HEK293 (cell line): ENCODE measurements around the gene RPUSD1.

Experiments used
- CTCF ChIA-PET: fragments of 350-600 bp; formaldehyde crosslinking; extraction: SDS; loops from one replicate; lab custom pipeline; 2021; ENCODE audit warnings: antibody characterized with exemption; lab: Yijun Ruan, JAX
- POLR2A ChIA-PET: fragments of 300-600 bp; formaldehyde crosslinking; extraction: SDS; loops from one replicate; lab custom pipeline; 2020; ENCODE audit warnings: antibody characterized with exemption, inconsistent platforms; lab: Yijun Ruan, JAX
- H3K27ac ChIP-seq: fragments of 200-500 bp; sonication (Bioruptor generic); 2 replicates; pipeline ENCODE4 v1.5.1; 2014; ENCODE audit warnings: low read depth, low read length, control low read depth, inconsistent platforms; ENCODE audit errors: extremely low read depth
- H3K36me3 ChIP-seq, 2 experiments: fragments of 200-500 bp in 1 of 2; sonication (Bioruptor generic) in 1 of 2; 1 replicate in 1 of 2; 2 replicates in 1 of 2; pipeline ENCODE4 v1.5.1; 2014 to 2017; ENCODE audit warnings: inconsistent platforms in 2 of 2, low read length in 2 of 2; ENCODE audit not compliant: control insufficient read depth in 2 of 2, insufficient read depth in 1 of 2
- H3K4me1 ChIP-seq: fragments of 200-500 bp; sonication (Bioruptor generic); 2 replicates; pipeline ENCODE4 v1.5.1; 2014; ENCODE audit warnings: mild to moderate bottlenecking, low read length, inconsistent platforms; ENCODE audit not compliant: control insufficient read depth, insufficient read depth
- H3K4me3 ChIP-seq: 2 replicates; pipeline ENCODE4 v1.5.1; 2011; ENCODE audit warnings: low read depth, mild to moderate bottlenecking, control low read depth, low read length, moderate library complexity
- H3K9me3 ChIP-seq: fragments of 200-500 bp; sonication (Bioruptor generic); 2 replicates; pipeline ENCODE4 v1.5.1; 2014; ENCODE audit warnings: low read depth, low read length, inconsistent platforms; ENCODE audit not compliant: control insufficient read depth, insufficient read depth
- FEZF1 ChIP-seq: fragments of 450-650 bp; formaldehyde crosslinking; IDR thresholded peaks from 2 replicates; pipeline ENCODE4 v1.5.1; 2016; ENCODE audit warnings: missing biosample characterization, missing genetic modification characterization
- GLI2 ChIP-seq: fragments of 450-650 bp; formaldehyde crosslinking; IDR thresholded peaks from 2 replicates; pipeline ENCODE4; 2017; ENCODE audit warnings: missing biosample characterization, missing genetic modification characterization, low read depth, borderline replicate concordance
- GLIS2 ChIP-seq: fragments of 450-650 bp; formaldehyde crosslinking; IDR thresholded peaks from 2 replicates; pipeline ENCODE4 v1.5.1; 2016; ENCODE audit warnings: missing biosample characterization, missing genetic modification characterization
- IKZF3 ChIP-seq: fragments of 450-650 bp; IDR thresholded peaks from 2 replicates; pipeline ENCODE4 v1.5.0; 2018; ENCODE audit warnings: missing biosample characterization, mild to moderate bottlenecking, missing genetic modification characterization, moderate library complexity
- KLF1 ChIP-seq: fragments of 450-650 bp; formaldehyde crosslinking; IDR thresholded peaks from 2 replicates; pipeline ENCODE4 v1.5.1; 2016; ENCODE audit warnings: missing biosample characterization, missing genetic modification characterization
- MZF1 ChIP-seq: fragments of 450-650 bp; formaldehyde crosslinking; IDR thresholded peaks from 2 replicates; pipeline ENCODE4 v1.5.1; 2017; ENCODE audit warnings: missing biosample characterization, missing genetic modification characterization, borderline replicate concordance
- TCF7L2 ChIP-seq: IDR thresholded peaks from 2 replicates; pipeline ENCODE4 v1.6.1; 2011; ENCODE audit warnings: low read depth, mild to moderate bottlenecking, inconsistent platforms, low read length, moderate library complexity, borderline replicate concordance
- ZFP41 ChIP-seq: fragments of 450-650 bp; formaldehyde crosslinking; IDR thresholded peaks from 2 replicates; pipeline ENCODE4 v1.5.1; 2016; ENCODE audit warnings: missing biosample characterization, missing genetic modification characterization, borderline replicate concordance
- ZNF132 ChIP-seq: fragments of 450-650 bp; formaldehyde crosslinking; IDR thresholded peaks from 2 replicates; pipeline ENCODE4 v1.5.1; 2017; ENCODE audit warnings: missing biosample characterization, missing genetic modification characterization, borderline replicate concordance
- ZNF146 ChIP-seq: fragments of 450-650 bp; formaldehyde crosslinking; IDR thresholded peaks from 2 replicates; pipeline ENCODE4 v1.5.1; 2016; ENCODE audit warnings: missing biosample characterization, missing genetic modification characterization
- ZNF416 ChIP-seq: fragments of 450-650 bp; formaldehyde crosslinking; IDR thresholded peaks from 2 replicates; pipeline ENCODE4 v1.5.1; 2016; ENCODE audit warnings: missing biosample characterization, missing genetic modification characterization
- ZNF48 ChIP-seq: fragments of 450-650 bp; formaldehyde crosslinking; IDR thresholded peaks from 2 replicates; pipeline ENCODE4 v1.5.1; 2016; ENCODE audit warnings: missing biosample characterization, missing genetic modification characterization
- ZNF510 ChIP-seq: fragments of 450-650 bp; formaldehyde crosslinking; IDR thresholded peaks from 2 replicates; pipeline ENCODE4 v1.5.1; 2018; ENCODE audit warnings: mild to moderate bottlenecking, missing genetic modification characterization, missing biosample characterization; ENCODE audit not compliant: insufficient replicate concordance
- ZNF560 ChIP-seq: fragments of 450-650 bp; formaldehyde crosslinking; IDR thresholded peaks from 2 replicates; pipeline ENCODE4 v1.5.1; 2017; ENCODE audit warnings: missing biosample characterization, missing genetic modification characterization, borderline replicate concordance
- TF ChIP-seq, protein P1 (sequence below): fragments of 450-650 bp; formaldehyde crosslinking; IDR thresholded peaks from 2 replicates; pipeline ENCODE4 v1.5.1; 2016; ENCODE audit warnings: missing biosample characterization, missing genetic modification characterization, low read depth
- TF ChIP-seq, protein P2 (sequence below): fragments of 450-650 bp; IDR thresholded peaks from 2 replicates; pipeline ENCODE4 v1.5.1; 2018; ENCODE audit warnings: missing biosample characterization, missing genetic modification characterization
- TF ChIP-seq, protein P3 (sequence below): fragments of 450-650 bp; IDR thresholded peaks from 2 replicates; pipeline ENCODE4 v1.5.1; 2018; ENCODE audit warnings: missing biosample characterization, mild to moderate bottlenecking, missing genetic modification characterization
- TF ChIP-seq, protein P4 (sequence below): fragments of 450-650 bp; formaldehyde crosslinking; conservative IDR thresholded peaks from 2 replicates; pipeline ENCODE4 v1.5.1; 2016; ENCODE audit warnings: low read depth, missing biosample characterization, missing genetic modification characterization
- TF ChIP-seq, protein P5 (sequence below): fragments of 450-650 bp; formaldehyde crosslinking; IDR thresholded peaks from 2 replicates; pipeline ENCODE4 v1.5.1; 2016; ENCODE audit warnings: missing biosample characterization, missing genetic modification characterization
- TF ChIP-seq, protein P6 (sequence below): sonication (generic); formaldehyde crosslinking; IDR thresholded peaks from 2 replicates; pipeline ENCODE4 v1.8.1; 2022; ENCODE audit warnings: mild to moderate bottlenecking, moderate library complexity, missing genetic modification reagents

Gene RPUSD1

DNA sequence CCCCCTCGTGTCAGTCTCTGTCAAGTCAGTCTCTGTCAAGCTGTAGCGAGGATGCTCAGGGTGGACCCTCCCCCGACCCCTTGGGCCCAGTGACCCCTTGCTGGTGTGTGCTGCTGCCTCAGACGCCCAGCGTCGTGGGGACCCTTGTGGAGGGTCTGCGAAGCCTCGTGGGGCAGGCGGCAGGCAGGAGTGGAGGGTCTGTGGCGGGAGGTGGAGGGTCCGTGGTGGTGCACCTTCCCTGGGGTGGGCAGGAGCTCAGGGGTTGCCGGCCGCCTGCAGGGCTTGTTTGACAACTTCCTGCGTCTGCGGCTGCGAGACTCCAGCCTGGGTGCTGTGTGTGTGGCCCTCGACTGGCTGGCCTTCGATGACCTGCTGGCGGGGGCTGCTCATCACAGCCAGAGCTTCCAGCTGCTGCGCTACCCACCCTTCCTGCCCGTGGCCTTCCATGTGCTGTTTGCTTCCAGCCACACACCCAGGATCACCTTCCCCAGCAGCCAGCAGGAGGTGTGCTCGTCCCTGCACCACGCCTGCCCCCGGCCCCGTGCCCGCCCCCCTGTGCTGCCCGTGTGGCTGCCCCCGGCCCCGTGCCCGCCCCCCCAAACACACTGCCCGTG, 6.8 kb upstream of the RPUSD1 start (continued):
- TF ChIP-seq, protein P1, sequence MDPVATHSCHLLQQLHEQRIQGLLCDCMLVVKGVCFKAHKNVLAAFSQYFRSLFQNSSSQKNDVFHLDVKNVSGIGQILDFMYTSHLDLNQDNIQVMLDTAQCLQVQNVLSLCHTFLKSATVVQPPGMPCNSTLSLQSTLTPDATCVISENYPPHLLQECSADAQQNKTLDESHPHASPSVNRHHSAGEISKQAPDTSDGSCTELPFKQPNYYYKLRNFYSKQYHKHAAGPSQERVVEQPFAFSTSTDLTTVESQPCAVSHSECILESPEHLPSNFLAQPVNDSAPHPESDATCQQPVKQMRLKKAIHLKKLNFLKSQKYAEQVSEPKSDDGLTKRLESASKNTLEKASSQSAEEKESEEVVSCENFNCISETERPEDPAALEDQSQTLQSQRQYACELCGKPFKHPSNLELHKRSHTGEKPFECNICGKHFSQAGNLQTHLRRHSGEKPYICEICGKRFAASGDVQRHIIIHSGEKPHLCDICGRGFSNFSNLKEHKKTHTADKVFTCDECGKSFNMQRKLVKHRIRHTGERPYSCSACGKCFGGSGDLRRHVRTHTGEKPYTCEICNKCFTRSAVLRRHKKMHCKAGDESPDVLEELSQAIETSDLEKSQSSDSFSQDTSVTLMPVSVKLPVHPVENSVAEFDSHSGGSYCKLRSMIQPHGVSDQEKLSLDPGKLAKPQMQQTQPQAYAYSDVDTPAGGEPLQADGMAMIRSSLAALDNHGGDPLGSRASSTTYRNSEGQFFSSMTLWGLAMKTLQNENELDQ (tag by site-specific recombination): no peak
- TF ChIP-seq TCF7L2 (no peak), ZNF146 (tag by site-specific recombination) (no peak), ZNF132 (no peak), GLI2 (tag by site-specific recombination) (no peak), ZNF560 (no peak), IKZF3 (tag by site-specific recombination) (no peak), GLIS2 (tag by site-specific recombination) (peak; percentile 42; the same call in 1 of the 2 replicates), ZNF510 (tag by site-specific recombination) (no peak), FEZF1 (tag by site-specific recombination) (no peak), ZNF48 (tag by site-specific recombination) (no peak)
- TF ChIP-seq, protein P2, sequence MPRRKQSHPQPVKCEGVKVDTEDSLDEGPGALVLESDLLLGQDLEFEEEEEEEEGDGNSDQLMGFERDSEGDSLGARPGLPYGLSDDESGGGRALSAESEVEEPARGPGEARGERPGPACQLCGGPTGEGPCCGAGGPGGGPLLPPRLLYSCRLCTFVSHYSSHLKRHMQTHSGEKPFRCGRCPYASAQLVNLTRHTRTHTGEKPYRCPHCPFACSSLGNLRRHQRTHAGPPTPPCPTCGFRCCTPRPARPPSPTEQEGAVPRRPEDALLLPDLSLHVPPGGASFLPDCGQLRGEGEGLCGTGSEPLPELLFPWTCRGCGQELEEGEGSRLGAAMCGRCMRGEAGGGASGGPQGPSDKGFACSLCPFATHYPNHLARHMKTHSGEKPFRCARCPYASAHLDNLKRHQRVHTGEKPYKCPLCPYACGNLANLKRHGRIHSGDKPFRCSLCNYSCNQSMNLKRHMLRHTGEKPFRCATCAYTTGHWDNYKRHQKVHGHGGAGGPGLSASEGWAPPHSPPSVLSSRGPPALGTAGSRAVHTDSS (tag by site-specific recombination): no peak
- TF ChIP-seq, protein P3, sequence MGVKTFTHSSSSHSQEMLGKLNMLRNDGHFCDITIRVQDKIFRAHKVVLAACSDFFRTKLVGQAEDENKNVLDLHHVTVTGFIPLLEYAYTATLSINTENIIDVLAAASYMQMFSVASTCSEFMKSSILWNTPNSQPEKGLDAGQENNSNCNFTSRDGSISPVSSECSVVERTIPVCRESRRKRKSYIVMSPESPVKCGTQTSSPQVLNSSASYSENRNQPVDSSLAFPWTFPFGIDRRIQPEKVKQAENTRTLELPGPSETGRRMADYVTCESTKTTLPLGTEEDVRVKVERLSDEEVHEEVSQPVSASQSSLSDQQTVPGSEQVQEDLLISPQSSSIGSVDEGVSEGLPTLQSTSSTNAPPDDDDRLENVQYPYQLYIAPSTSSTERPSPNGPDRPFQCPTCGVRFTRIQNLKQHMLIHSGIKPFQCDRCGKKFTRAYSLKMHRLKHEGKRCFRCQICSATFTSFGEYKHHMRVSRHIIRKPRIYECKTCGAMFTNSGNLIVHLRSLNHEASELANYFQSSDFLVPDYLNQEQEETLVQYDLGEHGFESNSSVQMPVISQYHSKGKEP: no peak

DNA sequence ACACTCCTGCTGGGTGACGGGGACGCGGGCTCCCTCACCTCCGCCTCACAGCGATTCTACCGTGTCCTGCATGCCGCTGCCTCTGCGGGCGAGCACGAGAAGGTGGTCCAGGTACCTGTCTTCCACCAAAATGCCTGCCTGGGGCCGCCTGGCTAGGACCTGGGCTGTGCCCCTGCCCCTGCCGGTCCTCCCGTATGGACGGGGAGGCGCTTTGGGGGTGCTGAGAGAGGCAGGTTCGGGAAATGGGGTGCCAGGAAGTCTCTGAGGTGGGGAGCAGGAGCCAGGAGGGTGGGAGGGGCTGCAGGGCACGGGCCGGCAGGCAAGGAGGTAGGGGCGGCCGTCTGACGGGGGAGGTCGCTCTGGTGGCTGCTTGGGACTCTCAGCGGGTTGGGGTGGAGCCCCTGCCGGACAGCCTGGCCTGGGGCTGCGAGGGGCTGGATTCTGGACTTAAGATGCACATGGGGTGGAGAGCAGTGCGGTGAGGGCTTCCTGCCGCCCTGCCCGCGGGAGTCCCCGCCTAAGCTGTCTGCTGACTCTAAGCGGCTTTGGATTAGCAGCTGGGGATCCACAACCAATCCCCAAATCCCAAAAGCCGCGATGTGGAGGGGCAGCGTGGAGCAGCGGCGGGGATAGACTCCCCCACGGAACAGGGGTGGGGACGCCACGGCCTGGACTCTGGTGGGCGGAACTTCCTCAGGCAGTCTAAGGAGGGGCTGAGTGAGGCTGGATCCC, 6.1 kb upstream of the RPUSD1 start:
- Histone ChIP-seq H3K36me3 (peaks cover 0 to 81% of the 10 kb centered on the region in 2 experiments; a peak in 1 of 3 replicates), H3K4me1 (no peaks in the 10 kb centered on the region), H3K4me3 (no peak overlapping the region), H3K27ac (no peak overlapping the region), H3K9me3 (no peaks in the 10 kb centered on the region)
- ChIA-PET CTCF (no interaction called here), POLR2A (interaction anchor here (1.2 to 1.3 kb wide), 2 partner anchors 10 to 13 kb away, joined by 4 read pairs; no protein-coding TSS in a partner anchor)
- TF ChIP-seq, protein P4, sequence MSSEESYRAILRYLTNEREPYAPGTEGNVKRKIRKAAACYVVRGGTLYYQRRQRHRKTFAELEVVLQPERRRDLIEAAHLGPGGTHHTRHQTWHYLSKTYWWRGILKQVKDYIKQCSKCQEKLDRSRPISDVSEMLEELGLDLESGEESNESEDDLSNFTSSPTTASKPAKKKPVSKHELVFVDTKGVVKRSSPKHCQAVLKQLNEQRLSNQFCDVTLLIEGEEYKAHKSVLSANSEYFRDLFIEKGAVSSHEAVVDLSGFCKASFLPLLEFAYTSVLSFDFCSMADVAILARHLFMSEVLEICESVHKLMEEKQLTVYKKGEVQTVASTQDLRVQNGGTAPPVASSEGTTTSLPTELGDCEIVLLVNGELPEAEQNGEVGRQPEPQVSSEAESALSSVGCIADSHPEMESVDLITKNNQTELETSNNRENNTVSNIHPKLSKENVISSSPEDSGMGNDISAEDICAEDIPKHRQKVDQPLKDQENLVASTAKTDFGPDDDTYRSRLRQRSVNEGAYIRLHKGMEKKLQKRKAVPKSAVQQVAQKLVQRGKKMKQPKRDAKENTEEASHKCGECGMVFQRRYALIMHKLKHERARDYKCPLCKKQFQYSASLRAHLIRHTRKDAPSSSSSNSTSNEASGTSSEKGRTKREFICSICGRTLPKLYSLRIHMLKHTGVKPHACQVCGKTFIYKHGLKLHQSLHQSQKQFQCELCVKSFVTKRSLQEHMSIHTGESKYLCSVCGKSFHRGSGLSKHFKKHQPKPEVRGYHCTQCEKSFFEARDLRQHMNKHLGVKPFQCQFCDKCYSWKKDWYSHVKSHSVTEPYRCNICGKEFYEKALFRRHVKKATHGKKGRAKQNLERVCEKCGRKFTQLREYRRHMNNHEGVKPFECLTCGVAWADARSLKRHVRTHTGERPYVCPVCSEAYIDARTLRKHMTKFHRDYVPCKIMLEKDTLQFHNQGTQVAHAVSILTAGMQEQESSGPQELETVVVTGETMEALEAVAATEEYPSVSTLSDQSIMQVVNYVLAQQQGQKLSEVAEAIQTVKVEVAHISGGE (tag by site-specific recombination): no peak
- TF ChIP-seq, protein P5, sequence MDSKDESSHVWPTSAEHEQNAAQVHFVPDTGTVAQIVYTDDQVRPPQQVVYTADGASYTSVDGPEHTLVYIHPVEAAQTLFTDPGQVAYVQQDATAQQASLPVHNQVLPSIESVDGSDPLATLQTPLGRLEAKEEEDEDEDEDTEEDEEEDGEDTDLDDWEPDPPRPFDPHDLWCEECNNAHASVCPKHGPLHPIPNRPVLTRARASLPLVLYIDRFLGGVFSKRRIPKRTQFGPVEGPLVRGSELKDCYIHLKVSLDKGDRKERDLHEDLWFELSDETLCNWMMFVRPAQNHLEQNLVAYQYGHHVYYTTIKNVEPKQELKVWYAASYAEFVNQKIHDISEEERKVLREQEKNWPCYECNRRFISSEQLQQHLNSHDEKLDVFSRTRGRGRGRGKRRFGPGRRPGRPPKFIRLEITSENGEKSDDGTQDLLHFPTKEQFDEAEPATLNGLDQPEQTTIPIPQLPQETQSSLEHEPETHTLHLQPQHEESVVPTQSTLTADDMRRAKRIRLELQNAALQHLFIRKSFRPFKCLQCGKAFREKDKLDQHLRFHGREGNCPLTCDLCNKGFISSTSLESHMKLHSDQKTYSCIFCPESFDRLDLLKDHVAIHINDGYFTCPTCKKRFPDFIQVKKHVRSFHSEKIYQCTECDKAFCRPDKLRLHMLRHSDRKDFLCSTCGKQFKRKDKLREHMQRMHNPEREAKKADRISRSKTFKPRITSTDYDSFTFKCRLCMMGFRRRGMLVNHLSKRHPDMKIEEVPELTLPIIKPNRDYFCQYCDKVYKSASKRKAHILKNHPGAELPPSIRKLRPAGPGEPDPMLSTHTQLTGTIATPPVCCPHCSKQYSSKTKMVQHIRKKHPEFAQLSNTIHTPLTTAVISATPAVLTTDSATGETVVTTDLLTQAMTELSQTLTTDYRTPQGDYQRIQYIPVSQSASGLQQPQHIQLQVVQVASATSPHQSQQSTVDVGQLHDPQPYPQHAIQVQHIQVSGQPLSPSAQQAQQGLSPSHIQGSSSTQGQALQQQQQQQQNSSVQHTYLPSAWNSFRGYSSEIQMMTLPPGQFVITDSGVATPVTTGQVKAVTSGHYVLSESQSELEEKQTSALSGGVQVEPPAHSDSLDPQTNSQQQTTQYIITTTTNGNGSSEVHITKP (tag by site-specific recombination): 0 out of 2 replicates have a peak, but pooled peaks have one; percentile 18
- TF ChIP-seq ZNF416: no peak
- TF ChIP-seq, protein P6, sequence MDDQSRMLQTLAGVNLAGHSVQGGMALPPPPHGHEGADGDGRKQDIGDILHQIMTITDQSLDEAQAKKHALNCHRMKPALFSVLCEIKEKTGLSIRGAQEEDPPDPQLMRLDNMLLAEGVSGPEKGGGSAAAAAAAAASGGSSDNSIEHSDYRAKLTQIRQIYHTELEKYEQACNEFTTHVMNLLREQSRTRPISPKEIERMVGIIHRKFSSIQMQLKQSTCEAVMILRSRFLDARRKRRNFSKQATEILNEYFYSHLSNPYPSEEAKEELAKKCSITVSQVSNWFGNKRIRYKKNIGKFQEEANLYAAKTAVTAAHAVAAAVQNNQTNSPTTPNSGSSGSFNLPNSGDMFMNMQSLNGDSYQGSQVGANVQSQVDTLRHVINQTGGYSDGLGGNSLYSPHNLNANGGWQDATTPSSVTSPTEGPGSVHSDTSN: no peak
- no peak for TF ChIP-seq ZFP41
- 0 out of 2 replicates have a peak, but pooled peaks have one; percentile 59 for TF ChIP-seq MZF1 (tag by site-specific recombination)
- TF ChIP-seq KLF1 (tag by site-specific recombination): peak; percentile 52; the same call in 1 of the 2 replicates
- TF ChIP-seq IKZF3 (tag by site-specific recombination): 0 out of 2 replicates have a peak, but pooled peaks have one; percentile 20
